Stimulated activated CD8-positive, alpha-beta memory T cell treated with anti-CD3 and anti-CD28 coated beads, Interleukin-12 subunit alpha, Interleukin-12 subunit beta, amount 100 ng/mL, for 1 hour (primary cell): ENCODE data around the gene DSE.
A peak's percentile ranks its signal among the peaks of the same experiment; 100 is the strongest.
"Not testable (repeated sequence)": the region's sequence is repeated elsewhere in the genome, so short reads cannot be mapped to it uniquely, and the experiment has no call there.

Experiments
- DNase-seq: peaks from one replicate; pipeline ENCODE4 v3.0.0-alpha.2; 2020; ENCODE audit warnings: low read depth

DSE gene

DNA sequence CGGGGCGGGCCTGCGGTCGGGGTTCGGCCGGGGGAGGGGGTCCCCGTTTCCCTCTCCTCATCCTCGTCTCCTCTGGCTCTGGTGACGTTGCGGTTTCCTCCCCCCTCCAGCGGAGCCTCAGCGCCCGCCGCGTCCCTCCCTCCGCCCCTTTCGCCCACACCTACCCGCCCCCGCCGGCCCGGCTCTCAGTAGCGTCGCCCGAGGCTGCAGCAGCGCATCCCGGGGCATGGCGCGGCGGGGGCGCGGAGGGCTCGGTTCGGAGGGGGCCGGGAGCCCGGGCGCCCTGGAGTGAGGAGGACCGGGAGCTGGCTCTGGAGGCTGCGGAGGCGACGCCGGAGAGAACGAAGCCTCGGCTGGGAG, at the start of gene DSE:
DSE (plus strand) TSS at position 188 of the 360 bp plus-strand sequence. CDS start 28,304 bp downstream, outside the sequence.
- DNase-seq = peak; percentile 36

DNA sequence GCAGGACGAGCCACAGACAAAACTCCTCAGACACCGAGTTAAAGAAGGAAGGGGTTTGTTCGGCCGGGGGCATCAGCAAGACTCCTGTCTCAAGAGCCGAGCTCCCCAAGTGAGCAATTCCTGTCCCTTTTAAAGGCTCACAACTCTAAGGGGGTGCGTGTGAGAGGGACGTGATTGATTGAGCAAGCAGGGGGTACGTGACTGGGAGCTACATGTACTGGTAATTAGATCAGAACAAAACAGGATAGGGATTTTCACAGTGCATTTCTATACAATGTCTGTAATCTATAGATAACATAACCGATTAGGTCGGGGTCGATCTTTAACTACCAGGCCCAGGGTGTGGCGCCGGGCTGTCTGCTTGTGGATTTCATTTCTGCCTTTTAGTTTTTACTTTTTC, 48.8 kb upstream of the DSE start:
- not testable (repeated sequence) for DNase-seq

DNA sequence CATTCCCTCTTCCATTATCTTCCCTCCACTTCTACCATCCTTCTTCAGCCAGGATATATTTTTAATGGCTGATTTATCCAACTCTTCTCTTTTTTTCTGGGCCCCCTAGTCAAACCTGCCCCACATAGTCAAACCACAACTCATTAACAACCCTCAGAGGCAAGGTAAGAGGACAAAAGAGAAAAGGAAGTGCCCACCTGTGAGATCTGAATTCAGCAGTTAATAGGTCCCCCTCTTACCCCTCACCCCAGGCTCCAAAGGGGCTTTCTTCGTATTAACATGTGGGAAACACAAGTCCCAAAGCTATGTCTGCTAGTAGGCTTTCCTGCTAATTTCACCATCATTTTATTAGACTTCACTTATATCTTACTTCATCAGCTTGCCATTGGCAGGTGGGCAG, 46.9 kb upstream of the DSE start:
- DNase-seq = no peak

DNA sequence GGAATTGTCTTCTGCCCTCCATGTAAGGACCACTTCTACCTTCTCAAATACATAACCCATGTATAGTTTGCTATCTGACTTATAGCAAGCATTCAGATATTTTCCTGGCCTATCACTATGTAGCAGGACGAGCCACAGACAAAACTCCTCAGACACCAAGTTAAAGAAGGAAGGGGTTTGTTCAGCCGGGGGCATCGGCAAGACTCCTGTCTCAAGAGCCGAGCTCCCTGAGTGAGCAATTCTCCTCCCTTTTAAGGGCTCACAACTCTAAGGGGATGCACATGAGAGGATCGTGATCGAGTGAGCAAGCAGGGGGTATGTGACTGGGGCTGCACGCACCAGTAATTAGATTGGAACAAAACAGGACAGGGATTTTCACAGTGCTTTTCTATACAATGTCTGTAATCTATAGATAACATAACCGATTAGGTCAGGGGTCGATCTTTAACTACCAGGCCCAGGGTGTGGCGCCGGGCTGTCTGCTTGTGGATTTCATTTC, 45.1 kb upstream of the DSE start:
- DNase-seq = not testable (repeated sequence)

DNA sequence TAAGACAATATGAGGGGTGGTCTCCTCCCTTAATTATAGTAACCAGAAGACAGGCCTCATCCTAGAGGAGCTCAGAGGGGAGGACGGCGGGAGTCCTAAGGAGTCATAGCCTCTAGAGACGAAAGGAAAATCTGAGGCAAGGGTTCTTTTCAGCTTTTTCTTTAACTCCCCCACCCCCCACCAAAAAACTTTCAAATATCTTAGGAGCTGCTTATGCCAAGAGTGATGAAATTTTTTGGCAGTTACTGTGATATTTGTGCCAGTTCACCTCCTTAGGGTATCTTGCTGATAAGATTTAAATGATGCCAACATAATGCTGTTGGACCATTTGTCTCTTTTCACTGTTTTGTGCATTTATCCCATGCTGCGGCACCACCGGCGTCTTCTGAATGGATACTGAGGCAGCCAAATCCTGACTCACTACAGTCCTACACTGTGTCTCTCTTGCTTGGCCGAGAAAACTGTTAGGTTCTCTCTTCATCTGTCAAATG, 44.5 kb upstream of the DSE start:
- DNase-seq = no peak

DNA sequence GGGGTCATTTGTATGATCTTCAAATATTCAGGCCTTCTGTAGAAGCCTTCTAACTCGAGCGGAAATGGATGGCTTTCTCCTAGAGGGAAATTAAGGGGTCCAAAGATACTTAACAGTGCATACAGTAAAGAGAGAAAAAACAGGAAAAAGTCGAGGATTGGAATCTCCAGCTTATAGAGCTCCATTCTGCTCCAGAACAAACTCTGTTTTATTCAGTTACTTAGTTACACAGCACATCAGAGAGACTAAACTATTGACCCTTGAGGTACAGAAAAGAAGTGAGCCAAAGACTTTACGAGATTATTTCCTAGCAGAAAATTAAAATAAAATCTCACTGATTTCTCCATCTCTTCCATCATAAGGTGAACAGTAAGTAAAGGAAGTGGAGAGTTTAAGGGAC, 43.8 kb upstream of the DSE start:
- no peak for DNase-seq

DNA sequence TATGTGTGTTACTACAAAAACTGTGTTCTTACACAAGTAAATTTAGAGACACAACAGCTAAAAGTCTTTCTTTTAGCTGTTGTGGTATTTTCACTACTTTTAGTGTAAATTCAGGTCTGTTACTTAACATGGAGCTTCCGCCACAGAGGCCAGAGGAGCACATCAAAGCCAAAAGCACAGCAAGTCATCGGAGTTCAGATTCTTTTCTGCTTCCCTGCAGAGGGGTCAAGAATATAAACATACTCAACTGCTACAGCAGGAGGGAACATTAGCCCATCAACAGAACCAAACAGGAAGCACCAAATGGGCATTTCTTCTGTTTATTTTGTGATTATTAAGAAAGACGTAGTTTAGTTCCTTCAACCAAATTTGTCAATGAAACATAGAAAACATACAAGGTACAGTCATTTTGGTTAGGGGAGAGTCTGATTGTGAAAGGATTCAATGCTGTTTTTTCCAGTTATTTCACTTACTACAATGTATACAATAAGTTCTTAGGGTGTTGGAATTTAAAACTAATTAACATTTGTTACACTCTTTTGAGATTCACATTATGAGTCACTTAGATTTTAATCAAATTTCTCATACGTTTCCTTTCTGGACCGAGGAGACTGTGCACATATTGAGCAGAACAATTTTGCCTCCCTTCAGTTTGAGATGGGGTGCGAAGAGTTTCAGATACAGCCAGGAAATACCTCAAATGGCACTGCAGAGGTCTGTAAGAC, 42.8 kb upstream of the DSE start:
- no peak for DNase-seq

DNA sequence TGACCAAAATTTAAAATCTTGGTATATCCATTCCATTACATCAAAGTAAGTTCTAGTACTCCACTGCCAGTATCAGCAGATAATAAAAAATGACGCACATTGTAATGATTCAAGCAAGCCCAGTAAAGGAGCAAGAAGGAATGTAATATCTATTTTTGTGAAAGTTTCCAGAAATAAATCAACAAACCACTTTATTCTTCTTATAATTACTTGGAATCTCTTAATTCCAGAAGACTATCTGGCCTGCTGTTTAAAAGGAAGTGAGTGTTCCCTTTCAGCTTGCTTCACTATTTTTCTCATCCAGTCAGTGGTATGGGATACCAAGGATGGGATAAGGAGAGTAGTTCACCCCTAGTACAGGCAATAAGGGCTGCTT, 42.2 kb upstream of the DSE start:
- DNase-seq = no peak

DNA sequence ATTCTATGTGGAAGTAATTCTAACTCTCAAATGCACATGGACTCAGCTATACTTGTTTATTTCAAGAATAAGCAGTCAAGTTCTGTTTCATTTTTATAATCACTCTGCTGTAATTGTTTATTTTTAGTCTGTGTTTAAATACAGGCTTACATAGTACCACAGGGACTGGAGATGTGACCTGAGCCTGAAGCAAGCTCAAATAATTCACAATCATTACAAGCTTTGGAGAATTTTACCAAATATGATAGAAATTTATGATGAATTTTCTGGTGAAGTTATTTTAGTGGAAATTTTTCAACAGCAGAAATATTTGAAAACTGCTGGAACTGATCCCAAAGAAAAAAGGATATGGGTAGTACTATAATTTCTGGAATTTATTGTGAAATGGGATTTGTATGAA, 41.6 kb upstream of the DSE start:
- DNase-seq = no peak

DNA sequence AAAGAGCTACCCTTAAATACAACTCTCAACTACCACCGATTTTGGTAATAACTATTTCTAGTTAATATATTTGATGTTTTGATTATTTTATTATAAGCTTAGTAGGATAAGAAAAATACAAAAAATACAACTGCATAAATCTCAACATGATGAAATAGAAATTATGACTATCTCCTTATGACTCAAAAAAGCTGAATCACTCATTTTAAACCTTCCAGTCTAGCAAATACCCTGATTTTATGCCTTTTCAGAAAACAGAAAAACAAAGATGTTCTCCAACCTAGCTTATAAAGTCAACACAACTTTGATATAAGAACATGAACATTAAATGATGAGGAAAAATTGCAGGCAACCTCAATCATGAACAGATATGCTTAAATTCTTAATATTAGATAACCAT, 40.2 kb upstream of the DSE start:
- DNase-seq = no peak

DNA sequence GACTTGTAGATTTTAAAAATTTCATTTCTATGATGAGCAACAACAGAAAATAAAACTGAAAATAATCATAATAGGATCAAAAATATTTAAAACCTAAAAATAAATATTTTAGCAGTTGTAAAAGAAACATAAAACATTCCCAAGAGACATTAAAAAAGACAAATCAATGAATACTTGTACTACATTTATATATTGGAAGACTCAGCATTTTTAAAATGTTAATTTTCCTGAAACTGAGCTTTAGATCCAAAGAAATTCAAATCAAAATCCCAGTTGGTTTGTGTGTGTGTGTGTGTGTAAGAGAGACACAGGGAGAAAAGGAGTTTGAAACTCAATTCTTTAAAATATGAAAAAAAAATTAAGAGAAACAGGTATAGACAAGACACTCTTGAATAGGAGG, 38.7 kb upstream of the DSE start:
- no peak for DNase-seq

DNA sequence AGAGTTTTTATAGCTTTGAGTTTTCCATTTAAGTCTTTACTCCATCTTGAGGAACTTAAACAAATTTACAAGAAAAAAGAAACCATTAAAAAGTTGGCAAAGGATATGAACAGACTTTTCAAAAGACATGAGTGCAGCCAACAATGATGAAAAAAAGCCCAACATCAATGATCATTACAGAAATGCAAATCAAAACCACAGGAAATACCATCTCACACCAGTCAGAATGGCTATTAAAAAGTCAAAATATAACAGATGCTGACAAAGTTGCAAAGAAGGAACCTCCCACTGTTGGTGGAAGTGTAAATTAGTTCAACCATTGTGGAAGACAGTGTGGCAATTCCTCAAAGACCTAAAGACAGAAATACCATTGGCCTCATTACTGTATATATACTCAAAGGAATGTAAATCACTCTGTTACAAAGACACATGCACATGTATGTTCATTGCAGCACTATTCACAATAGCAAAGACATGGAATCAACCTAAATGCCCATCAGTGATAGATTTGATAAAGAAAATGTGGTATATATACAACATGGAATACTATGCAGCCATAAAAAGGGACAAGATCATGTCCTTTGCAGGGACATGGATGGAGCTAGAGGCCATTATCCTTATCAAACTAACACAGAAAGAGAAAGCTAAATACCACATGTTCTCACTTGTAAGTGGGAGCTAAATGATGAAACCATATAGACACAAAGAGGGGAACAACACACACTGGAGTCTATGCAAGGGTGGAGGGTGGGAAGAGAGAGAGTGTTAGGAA, 35.9 kb upstream of the DSE start:
- not testable (repeated sequence) for DNase-seq

DNA sequence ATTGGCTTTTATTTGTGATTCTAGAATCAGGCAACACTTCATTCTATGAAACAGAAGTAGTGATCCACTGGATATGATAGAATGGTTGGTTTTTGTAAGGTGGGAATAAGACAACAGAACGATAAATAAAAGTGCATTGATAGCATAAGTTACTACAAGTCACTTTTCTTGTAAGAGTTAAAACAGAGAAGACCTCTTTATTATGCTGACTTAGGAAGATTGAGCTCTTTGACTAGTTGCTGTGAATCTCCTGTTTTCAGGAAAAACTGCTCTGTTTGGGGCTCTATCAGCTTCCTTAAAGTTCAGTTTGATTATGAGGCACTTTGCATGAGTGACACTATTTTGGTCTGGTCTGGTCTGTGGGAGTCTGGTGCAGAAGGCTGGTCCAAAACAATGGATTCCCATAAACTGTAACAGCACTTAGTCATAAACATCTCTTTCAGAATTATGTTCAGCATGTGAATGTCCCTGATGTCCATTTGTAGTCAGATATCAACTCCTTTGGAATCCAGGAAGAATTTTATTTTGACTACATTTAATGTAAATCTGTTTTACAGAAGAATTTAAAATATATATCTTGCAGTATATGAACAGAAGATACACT, 35.0 kb upstream of the DSE start:
- no peak for DNase-seq

DNA sequence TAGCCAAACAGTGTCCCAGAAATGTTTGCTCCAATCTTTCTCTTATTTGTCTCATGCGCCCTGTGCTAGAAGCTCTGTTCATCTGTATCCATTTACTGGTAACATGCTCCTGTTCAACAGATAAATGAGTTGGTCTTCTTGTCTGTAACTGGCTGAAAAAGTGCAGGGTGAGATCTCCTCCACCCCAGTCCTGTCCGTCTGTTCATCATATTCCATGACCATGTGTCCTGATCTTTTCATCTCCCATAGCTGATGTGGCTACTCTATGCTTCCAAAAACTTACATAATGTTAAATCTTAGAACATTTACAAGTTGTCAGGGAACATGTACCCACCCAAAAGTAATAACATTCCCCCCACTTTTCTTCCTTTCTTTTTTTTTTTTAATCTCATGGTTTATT, 31.8 kb upstream of the DSE start:
- DNase-seq = no peak

DNA sequence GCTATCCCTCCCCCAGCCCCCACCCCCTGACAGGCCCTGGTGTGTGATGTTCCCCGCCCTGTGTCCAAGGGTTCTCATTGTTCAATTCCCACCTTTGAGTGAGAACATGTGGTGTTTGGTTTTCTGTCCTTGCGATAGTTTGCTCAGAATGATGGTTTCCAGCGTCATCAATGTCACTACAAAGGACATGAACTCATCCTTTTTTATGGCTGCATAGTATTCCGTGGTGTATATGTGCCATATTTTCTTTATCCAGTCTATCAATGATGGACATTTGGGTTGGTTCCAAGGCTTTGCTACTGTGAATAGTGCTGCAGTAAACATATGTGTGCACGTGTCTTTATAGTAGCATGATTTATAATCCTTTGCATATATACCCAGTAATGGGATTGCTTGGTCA, 30.1 kb upstream of the DSE start:
- not testable (repeated sequence) for DNase-seq

DNA sequence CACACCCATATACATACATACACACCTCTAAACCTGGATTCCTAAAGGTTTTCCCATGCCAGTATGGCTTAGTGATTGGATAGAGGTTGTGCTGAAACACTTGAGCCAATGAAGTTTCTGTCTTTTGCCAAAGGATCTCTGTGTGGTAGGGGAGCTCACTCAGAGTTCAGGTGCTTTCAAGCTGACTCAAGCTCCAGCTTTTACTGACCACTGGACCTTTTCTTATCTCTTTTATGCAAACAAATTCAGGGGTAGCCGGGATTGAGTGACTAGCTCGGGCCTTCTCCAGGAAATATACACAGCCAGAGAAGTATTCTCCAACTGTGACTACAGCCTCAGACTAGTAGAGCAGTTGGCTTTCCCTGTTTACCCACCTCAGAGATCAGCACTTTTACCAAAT, 21.5 kb upstream of the DSE start:
- no peak for DNase-seq

DNA sequence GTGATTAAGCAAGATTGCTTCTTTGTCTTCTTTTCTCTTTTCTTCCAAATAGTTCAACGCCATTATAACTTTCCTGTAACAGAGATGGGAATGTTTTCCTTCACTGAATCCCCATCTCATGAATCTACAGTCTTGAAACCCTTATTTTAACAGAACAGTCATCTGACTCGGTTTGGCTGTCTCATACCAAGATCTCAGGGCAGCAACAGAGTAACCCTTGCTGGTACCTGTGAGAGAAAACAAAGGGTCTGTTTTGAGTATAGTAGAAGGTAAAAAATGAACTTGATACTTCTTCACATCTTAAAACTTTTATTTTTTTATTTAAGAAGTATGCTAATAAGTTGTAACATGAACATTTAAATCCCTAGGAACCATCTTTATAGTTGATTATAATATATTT, 19.6 kb upstream of the DSE start:
- no peak for DNase-seq

DNA sequence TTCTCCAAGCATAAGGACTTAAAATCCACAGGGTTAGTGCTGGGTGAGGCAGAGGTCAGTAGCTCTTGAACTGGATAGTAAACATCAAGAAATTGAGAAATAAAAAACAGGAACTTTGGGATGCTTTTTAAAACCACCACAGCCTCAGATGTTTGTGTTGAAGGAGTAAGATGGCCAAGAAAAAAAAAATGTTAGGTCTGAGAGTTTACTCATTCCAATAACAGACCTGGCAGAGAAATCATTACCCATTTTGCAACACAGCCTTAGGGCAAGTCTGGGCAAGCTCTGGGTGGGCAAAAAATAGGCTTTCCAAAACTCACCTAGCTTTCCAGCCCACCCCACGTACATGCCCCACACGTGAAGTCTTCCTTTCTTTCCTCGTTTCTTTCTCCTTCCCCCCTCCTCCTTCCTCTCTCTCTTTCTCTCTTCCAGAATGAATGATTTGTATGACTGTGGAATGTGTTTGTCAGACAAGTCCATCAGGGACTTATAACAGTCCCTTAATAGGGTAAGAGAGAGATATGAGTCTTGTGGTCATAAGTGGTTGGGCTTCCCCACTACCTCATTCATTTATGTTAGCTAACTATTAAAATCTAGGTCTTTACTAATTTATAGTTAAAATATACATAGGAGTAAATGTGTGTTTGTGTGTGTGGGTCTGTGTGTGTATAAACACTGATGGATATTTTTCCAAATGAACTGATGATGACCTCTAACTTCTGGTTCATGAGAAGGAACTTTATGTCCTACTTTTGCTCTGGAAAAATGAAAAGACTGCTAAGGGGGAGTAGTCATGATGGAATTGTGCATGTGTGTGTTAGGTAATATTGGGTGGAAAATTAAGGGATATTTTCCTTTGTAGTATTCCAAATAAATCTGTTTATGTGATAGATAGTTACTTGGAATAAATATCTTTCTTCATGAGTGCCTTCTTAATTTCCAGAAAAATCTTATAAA, 18.0 kb upstream of the DSE start:
- no peak for DNase-seq

DNA sequence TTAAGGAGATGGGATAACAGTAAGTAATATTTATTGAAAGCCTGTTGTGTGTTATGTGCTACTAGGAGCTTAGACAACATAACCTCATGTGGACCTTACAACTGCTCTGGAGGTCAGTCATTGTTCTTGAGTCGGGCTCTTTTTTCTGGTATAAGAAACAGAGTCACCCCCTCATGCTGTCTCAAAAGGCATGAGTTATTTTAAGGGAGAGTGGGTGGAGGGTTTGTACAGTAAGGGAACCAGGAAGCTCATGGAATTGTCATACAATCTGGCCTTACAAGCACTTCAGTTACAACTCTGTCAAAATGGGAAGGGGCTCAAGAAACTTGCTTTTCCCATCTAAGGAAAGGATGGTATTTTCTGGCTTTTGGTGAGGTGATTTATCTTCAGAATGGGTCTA, 16.5 kb upstream of the DSE start:
- DNase-seq = no peak

DNA sequence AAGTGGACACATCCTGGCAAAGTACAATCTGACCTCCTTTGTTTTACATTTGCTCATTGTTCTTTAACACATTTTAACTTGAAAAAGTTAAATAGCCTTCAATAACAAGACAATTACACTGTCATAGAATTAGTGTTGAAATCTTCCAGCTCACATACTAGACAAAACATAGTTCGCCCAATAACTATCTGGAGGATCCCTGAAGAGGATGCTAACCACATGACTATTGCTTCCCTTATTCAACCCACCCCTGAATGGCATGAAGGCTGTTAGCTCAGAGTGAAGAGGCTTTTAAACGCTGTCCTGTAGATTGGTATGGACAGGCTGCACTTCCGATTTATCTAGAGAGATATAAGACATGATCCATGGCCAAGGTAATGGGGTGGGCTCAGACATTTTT, 15.0 kb upstream of the DSE start:
- no peak for DNase-seq

DNA sequence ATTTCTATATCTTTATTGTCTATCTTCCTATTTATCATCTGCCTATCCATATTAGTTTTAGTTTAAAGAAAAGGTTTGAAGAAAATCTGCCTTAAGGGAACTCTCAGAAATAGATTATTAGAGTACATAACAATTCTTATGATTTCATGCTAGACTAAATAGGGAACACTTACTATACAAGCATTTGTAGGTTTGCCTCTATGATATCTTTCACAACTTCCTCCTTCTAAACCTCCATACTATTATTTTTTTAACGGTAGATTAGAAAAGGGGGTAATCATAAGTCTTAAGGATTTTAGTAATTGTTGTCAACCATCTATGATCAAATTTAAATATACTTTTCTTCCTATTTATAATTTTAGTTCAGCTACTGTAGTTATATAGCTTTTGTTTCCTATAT, 11.6 kb upstream of the DSE start:
- DNase-seq = no peak

DNA sequence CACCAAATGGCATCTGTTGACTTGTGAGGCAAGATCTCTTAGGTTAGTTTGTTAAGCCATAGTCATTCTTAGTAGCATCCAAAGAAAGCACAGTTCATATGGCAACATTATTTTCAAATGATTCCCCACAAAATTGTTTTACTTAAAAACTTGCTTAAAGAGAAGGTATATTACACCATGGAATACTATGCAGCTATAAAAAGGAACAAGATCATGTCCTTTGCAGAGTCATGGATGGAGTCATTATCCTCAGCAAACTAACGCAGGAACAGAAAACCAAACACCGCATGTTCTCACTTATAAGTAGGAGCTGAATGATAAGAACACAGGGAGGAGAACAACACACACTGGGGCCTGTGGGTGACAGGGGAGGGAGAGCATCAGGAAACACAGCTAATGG, 10.9 kb upstream of the DSE start:
- no peak for DNase-seq
